HG03196 (cell line): ENCODE results near the gene APH1A.
A peak's percentile ranks its signal among the peaks of the same experiment; 100 is the strongest.
"Not testable (repeated sequence)": the region's sequence is repeated elsewhere in the genome, so short reads cannot be mapped to it uniquely, and the experiment has no call there.

Source experiments
- ATAC-seq: cut with Tn5 transposase; IDR thresholded peaks from one replicate; pipeline ENCODE4 v1.9.1; 2021; ENCODE audit not compliant: unreplicated experiment

Gene APH1A

DNA sequence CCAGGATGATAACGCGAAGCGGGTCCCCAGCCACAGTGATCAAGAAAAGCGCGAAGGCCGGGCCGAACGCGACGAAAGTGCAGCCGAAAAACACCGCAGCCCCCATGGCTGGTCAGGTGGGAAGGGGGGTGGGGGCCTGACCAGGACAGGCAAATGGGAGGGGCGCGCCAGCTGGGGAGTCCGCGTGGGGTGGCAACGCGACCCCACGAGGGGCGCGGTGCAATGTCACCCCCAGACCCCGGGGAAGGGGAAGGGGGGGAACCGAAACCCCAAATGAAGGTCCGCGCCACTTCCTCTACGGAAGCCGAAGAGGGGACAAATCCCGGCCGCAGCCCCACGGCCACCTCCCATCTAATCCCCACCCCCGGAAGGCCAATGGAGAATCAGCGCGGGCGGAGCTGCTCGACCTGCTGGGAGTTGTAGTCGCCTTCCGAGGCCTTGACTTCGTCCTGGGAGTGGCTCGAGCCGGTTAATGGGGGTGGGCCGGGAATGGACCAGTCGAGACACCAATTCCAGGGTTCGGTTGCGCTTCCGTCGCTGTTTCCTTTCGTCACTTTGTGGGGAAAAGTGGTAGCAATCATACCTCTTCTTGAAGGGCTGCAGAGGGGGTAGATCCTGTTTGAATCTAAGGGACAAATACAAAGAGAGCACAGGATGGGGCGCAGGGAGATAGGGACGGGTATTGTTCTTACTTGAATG, at the start of gene APH1A:
TSS of gene APH1A (minus strand) at position 312 of the 699 bp plus-strand sequence. CDS start at position 106, 206 bp downstream.
- ATAC-seq = peak; percentile 86

GRCh38 chr1:150314691-150315090, 45.9 kb upstream of the APH1A start:
- not testable (repeated sequence) for ATAC-seq

GRCh38 chr1:150311762-150312161, 42.9 kb upstream of the APH1A start:
- ATAC-seq = no peak

- no peak for ATAC-seq
These were observed 41.1 kb upstream of the APH1A start for GRCh38 chr1:150309758-150310508.

- not testable (repeated sequence) for ATAC-seq
These were observed 39.8 kb upstream of the APH1A start for GRCh38 chr1:150308585-150308984.

DNA sequence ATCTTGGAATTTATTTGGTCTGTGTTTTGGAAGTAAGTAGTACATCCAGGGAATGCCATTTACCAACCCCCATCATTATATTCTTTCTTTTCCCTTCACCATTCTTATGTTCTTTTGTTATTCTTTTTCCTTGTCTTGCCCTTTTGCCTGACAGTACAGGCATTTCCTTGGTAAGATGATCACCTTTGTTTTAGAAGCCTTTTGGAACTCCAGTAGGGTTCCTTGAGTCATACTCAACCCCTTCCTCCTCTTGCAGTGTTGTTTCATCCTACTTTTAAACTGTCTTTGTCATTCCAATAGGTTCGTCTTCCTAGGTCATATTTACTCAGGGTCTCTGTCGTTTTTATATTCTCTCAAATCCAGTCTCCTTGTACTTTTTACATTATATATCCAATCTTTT, 34.1 kb upstream of the APH1A start:
- ATAC-seq = no peak

DNA sequence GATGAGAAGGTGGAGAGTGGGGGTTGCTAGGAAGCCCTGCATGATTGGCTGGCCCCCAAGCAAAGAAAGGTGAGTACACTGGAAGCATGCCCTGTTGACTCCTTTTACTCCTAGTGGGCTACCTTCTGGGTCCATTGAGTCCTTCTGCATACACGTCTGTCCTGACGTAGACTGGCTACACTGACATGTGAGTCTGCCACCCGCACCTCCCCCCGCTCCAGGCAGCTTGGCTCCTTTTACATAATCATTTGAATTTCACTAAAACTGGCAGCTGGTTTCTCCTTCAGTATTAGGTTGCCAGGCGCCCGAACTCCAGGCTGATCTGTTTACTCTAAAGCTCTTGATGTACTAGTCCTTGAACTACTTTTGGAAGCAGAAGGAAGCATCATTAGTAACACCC, 33.5 kb upstream of the APH1A start:
- ATAC-seq = no peak

DNA sequence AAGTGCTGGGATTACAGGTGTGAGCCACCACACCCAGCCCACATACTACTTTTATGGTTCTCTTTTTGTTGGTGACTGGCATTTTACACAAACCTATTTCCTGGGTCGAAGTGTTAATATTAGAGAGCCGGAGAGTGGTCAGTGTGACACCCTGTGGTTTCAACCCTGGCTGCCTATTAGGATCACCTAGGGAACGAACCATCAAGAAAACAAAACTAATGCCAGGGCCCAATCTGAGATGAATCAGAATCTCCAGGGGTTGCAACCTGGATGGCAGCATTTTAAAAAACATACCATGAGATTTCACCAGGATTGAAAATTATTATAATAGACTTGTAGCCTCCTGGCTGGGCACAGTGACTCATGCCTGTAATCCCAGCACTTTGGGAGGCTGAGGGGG, 30.9 kb upstream of the APH1A start:
- no peak for ATAC-seq

- no peak for ATAC-seq
These were observed 26.7 kb upstream of the APH1A start for GRCh38 chr1:150295476-150295875.

DNA sequence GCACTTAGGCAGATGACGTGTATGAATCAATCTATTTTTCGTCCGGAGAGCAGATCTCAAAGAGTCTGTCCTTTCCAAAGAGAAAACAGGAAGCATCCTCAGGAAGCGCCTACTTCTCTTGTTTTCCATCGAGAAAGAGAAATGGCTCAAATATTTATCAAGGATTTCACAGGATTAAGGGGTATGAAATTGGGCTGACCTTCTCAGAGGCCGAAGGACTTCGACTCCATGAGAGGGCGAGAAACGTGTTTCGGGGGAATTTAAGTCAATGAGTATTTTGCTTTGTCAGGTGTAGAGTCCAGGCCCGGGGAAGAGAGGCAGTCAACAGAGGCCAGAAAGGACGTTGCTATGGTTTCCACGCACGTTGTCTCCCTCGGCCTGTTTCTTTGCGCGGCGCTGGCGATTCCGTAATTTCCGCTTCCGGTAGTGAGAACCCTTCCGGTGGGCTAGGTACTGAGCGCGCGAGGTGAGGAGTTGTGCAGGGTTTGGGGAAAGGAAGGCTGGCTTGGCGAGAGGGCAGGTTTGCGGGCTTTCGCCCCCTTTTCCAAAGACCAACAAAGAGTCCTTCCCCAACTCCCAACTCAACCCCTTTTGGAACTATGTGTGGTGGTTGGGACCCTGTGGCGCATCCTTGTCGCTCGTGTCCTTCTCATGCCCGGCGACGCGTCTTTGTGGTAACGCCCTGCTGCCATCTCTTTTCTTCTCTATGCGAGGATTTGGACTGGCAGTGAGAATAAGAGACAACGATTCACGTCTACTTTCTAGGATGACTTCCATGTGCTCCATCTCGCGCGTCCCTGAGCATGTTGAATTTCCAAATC, 24.8 kb upstream of the APH1A start, which contains the start of gene MRPS21:
TSS of gene MRPS21 (plus strand) at position 429 of the 821 bp plus-strand sequence. CDS start 506 bp downstream, outside the sequence.
- ATAC-seq = peak; percentile 96

GRCh38 chr1:150288822-150289221, 20.0 kb upstream of the APH1A start:
- no peak for ATAC-seq

GRCh38 chr1:150288382-150288781, 19.6 kb upstream of the APH1A start:
- no peak for ATAC-seq

- ATAC-seq = no peak
These were observed 14.4 kb upstream of the APH1A start for GRCh38 chr1:150283260-150283659.

DNA sequence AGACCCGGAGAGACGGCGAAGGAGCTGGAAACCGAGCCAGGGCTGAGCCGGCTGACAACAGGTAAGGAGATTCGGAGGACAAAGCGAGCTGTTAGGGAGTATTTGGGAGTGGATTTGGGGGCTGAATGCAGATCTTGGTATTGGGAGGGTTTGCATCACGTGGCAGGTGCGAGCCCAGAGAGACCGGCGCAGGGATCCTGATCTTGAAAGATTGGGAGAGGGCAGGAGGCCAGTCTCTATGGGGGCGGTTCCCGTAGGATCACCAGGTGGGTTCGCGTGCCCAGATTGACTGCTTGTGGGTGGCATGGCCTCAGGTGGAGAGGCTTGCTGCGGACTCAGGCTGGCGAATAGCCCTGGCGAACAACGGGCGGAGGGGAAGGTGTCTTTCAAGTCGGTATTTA, 13.7 kb upstream of the APH1A start:
- ATAC-seq = no peak

GRCh38 chr1:150281758-150282557, 13.1 kb upstream of the APH1A start, which contains the start of gene CIART:
CIART (plus strand) TSS chr1:150282554; CDS start chr1:150283268, 714 bp downstream.
- no peak for ATAC-seq

- no peak for ATAC-seq
These were observed 12.5 kb upstream of the APH1A start for GRCh38 chr1:150281221-150281757.

DNA sequence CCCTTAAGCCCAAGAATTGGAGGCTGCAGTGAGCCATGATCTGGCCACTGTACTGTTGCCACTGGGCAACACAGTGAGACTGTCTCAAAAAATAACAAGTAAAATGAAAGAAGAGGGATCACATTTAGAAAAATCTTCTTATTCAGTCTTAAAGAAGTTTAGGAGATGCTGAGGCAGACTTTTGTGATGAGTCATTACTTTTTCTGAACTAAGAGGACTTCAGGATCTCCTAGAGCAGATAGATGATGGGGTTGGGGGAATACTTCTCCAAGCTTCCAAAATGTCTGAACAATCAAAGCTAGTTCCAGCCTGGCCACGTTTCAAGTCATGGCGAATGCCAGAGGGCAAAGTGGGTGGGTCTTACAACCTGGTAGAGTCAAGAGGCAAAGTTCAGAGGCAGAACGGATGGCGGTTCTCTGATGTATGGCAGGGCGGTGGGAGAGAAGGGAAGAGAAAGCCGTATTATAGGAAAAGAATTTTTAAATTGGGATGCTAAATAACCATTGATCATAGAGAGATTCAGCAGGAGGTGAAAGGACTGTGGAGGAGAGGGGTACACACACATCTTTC, 11.4 kb upstream of the APH1A start:
- no peak for ATAC-seq

GRCh38 chr1:150273311-150273710, 4.5 kb upstream of the APH1A start:
- no peak for ATAC-seq

- ATAC-seq = no peak
These were observed 2.6 kb upstream of the APH1A start for GRCh38 chr1:150271291-150271959.
